MCF 10A (cell line): ENCODE measurements around the gene SLC25A28. TPM values are rescaled to one million over a fixed set of nuclear protein-coding genes. Genes with fewer than 3 reads are reported as not detected.

Experiments used
- Bru-seq: library from RNA; stranded (reverse); fragments of 400-500 nt; gene quantifications from one replicate; lab custom pipeline; 2021; lab: Mats Ljungman, UMichigan
- BruChase-seq, 2 experiments: library from RNA; stranded (reverse); fragments of 400-500 nt; gene quantifications; one replicate each; lab custom pipeline; 2021; lab: Mats Ljungman, UMichigan
- BruUV-seq: library from RNA; stranded (reverse); fragments of 400-500 nt; replicated peaks from 2 replicates; lab custom pipeline; 2021; lab: Mats Ljungman, UMichigan
- CTCF ChIA-PET: fragments of 300-600 bp; sonication (Branson Sonifier 250); formaldehyde crosslinking; extraction: SDS; loops from one replicate; lab custom pipeline; 2021; ENCODE audit warnings: antibody characterized with exemption, inconsistent platforms; lab: Yijun Ruan, JAX
- POLR2A ChIA-PET: fragments of 300-600, 350-650 bp; sonication (Branson Sonifier 250); formaldehyde crosslinking; extraction: SDS; loops from one replicate; lab custom pipeline; 2020; ENCODE audit warnings: antibody characterized with exemption, inconsistent platforms; lab: Yijun Ruan, JAX
- DNase-seq: peaks from one replicate; pipeline ENCODE4 v3.0.0-alpha.2; 2018; ENCODE audit not compliant: unreplicated experiment
- H3K27ac Mint-ChIP-seq: one replicate; pipeline ENCODE4 v1.8.0; 2022; ENCODE audit warnings: mild to moderate bottlenecking, low read depth, mixed read lengths; ENCODE audit not compliant: unreplicated experiment
- H3K27me3 Mint-ChIP-seq: one replicate; pipeline ENCODE4 v1.8.0; 2022; ENCODE audit warnings: mixed read lengths; ENCODE audit not compliant: insufficient read depth, unreplicated experiment
- H3K36me3 Mint-ChIP-seq: one replicate; pipeline ENCODE4 v1.8.0; 2022; ENCODE audit warnings: mild to moderate bottlenecking, moderate library complexity, mixed read lengths; ENCODE audit not compliant: insufficient read depth, unreplicated experiment
- H3K4me1 Mint-ChIP-seq: one replicate; pipeline ENCODE4 v1.8.0; 2022; ENCODE audit warnings: mixed read lengths; ENCODE audit not compliant: insufficient read depth, unreplicated experiment
- H3K4me3 Mint-ChIP-seq: one replicate; pipeline ENCODE4 v1.8.0; 2022; ENCODE audit warnings: mild to moderate bottlenecking, moderate library complexity, mixed read lengths; ENCODE audit not compliant: unreplicated experiment
- H3K9me3 Mint-ChIP-seq: one replicate; pipeline ENCODE4 v1.8.0; 2022; ENCODE audit warnings: mixed read lengths; ENCODE audit not compliant: unreplicated experiment
- intact Hi-C: fragments of 100-400 bp; cut with micrococcal nuclease; formaldehyde crosslinking; loops from 2 replicates; pipeline ENCODE4 v1.14.1; 2022
- long read RNA-seq: library from polyadenylated mRNA; stranded (forward); transcript quantifications from one replicate; pipeline ENCODE4 v2.0.0, GENCODE V29; 2022
- total RNA-seq: library from RNA; stranded (reverse); gene quantifications from 2 replicates; pipeline ENCODE4 v1.2.3, GENCODE V29; 2022
- TF ChIP-seq, protein P1 (sequence below): fragments of 200-600 bp; IDR thresholded peaks from one replicate; pipeline ENCODE4 v1.8.0; 2022; ENCODE audit warnings: antibody characterized with exemption, mild to moderate bottlenecking; ENCODE audit not compliant: unreplicated experiment

The SLC25A28 gene, protein sequence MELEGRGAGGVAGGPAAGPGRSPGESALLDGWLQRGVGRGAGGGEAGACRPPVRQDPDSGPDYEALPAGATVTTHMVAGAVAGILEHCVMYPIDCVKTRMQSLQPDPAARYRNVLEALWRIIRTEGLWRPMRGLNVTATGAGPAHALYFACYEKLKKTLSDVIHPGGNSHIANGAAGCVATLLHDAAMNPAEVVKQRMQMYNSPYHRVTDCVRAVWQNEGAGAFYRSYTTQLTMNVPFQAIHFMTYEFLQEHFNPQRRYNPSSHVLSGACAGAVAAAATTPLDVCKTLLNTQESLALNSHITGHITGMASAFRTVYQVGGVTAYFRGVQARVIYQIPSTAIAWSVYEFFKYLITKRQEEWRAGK
- total RNA-seq (36.9 and 46.3 TPM in 2 replicates), Bru-seq, nascent RNA (percentile 85 among the genes with signal in this experiment), BruChase-seq, experiment 1, labeled RNA remaining after a 6-hour chase (percentile 73 among the genes with signal in this experiment), BruChase-seq, experiment 2, labeled RNA remaining after a 2-hour chase (percentile 89 among the genes with signal in this experiment)
- long read RNA-seq, transcript SLC25A28-201 (4 exons, 1,451 nt): major isoform, 13 of 37 reads
- long read RNA-seq, partial matches to known transcripts: 4 of 37 reads
- long read RNA-seq, other reads (novel, unspliced or antisense): 18 of 37 reads

DNA sequence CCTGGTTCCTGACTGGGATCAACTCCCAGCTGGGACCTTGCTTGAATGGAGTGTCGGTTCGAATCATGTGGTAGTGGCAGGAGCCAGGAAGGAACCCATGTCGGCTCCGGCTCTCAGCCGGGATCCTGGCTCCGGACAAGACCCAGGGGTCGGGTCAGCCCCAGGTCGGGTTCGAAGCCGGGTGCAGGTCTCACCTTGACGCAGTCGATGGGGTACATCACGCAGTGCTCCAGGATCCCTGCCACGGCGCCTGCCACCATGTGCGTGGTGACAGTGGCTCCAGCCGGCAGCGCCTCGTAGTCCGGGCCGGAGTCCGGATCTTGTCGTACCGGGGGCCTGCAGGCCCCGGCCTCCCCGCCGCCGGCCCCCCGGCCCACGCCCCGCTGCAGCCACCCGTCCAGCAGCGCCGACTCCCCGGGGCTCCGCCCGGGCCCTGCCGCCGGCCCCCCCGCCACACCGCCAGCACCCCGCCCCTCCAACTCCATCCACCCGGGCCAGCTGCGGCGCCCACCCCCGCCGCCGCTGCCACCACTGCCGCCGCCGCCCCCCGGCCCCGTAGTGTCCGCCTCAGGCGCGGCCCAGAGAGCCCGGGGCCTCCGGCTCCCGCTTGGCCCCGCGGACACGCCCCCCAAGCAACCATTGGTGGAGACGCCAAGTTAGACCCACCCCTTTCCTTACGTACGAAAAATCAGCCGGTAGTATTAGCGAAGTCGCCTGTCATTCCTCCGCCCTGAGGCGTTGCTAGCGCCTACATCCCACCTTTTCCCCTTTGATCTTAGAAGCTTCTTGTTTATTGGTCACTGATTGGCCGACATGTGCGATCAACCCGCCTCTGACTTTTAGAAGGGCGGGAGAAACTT, at the start of gene SLC25A28:
Gene SLC25A28 (minus strand): TSS at position 589 of the 860 bp plus-strand sequence. CDS start 104 bp downstream, at position 485.
- H3K9me3 Mint-ChIP-seq: no peaks in the 10 kb centered on the region
- peaks cover 38% of the 10 kb centered on the region for H3K4me1 Mint-ChIP-seq
- intact Hi-C loops: loop anchor here (2.0 kb wide), 2 partner anchors 39 to 61 kb away; partner anchors contain the start of gene ENTPD7
- H3K27me3 Mint-ChIP-seq: no peaks in the 10 kb centered on the region
- peak; percentile 100 for DNase-seq
- peak within 1 kb of the TSS; percentile 98 for H3K27ac Mint-ChIP-seq
- ChIA-PET POLR2A (interaction anchor here (0.6 to 15.3 kb wide), 30 partner anchors 9 to 1933 kb away, joined by 3 to 335 read pairs (median 6); partner anchors contain the start of genes AVPI1, COX15, CUTC and ENTPD7), CTCF (interaction anchor here (0.6 to 14.7 kb wide), 7 partner anchors 9 to 230 kb away, joined by 3 to 338 read pairs (median 4); partner anchors contain the start of gene GOT1)
- BruUV-seq: no TSS peak
- TF ChIP-seq, protein P1, sequence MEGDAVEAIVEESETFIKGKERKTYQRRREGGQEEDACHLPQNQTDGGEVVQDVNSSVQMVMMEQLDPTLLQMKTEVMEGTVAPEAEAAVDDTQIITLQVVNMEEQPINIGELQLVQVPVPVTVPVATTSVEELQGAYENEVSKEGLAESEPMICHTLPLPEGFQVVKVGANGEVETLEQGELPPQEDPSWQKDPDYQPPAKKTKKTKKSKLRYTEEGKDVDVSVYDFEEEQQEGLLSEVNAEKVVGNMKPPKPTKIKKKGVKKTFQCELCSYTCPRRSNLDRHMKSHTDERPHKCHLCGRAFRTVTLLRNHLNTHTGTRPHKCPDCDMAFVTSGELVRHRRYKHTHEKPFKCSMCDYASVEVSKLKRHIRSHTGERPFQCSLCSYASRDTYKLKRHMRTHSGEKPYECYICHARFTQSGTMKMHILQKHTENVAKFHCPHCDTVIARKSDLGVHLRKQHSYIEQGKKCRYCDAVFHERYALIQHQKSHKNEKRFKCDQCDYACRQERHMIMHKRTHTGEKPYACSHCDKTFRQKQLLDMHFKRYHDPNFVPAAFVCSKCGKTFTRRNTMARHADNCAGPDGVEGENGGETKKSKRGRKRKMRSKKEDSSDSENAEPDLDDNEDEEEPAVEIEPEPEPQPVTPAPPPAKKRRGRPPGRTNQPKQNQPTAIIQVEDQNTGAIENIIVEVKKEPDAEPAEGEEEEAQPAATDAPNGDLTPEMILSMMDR: no peak
- H3K4me3 Mint-ChIP-seq: peak within 1 kb of the TSS; percentile 78
- peaks cover 13% of the 10 kb centered on the region for H3K36me3 Mint-ChIP-seq

DNA sequence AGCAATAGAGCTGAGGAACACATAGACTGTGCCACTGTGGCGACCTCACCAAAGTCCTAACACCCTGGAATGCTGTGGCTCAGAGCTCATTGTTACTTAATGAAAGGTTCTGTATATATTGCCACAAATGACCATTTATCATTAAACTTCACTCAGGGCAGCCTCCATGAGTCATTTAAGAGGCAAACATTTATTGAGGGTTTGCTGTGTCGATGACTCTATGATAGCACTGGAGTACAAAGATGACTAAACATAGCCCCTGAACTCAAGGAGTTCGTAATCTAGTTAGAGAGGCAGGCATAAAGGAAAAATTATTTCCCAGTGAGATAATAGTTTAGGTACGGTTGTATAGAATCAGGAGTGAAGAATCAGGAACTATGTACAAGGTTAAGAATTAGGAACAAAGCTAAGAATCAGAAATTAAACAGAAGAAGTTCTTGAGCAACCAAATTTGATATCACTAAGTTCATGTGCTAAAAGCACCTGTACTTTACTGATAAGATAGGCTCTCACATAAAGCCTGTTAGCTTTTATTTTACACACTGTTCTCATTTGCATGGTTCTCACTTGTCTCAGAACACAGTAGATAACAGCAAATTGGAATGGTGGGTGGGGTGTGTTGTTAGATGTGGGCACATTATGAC, 47.0 kb upstream of the SLC25A28 start:
- BruUV-seq: no TSS peak
- POLR2A ChIA-PET: interaction anchor here (0.6 to 2.5 kb wide), 10 partner anchors 8 to 65 kb away, joined by 3 to 23 read pairs (median 4); partner anchors contain the start of genes COX15, CUTC, ENTPD7 and SLC25A28
- Mint-ChIP-seq H3K9me3 (no peaks in the 10 kb centered on the region), H3K27ac (peak overlapping the region; percentile 69), H3K4me3 (no peak overlapping the region), H3K4me1 (peaks cover 22% of the 10 kb centered on the region), H3K36me3 (peaks cover 64% of the 10 kb centered on the region), H3K27me3 (no peaks in the 10 kb centered on the region)
- DNase-seq: peak; percentile 38
- CTCF ChIA-PET: interaction anchor here (0.6 to 1.8 kb wide), 4 partner anchors 15 to 44 kb away, joined by 3 to 7 read pairs (median 6); no protein-coding TSS in a partner anchor
- TF ChIP-seq, protein P1: no peak
- intact Hi-C loops: no loop called here

DNA sequence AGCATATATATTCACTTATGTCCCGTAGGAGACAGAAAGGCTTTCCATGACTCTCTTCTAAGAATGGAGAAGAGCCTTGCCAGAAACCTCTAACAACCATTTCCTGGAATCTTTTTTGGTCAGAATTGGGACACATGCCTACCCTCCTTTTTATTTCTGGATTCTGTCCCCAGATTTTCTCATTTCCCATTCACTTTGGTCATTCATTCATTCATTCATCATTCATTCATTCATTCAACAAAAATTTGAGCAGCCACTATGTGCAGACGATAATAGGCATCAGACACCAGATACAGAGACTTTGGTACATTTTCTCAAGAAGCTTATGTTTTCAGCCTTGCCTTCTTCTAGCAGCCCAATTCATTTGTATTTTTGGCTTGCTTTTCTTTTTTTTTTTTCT, 45.1 kb upstream of the SLC25A28 start:
- intact Hi-C loops: no loop called here
- H3K4me1 Mint-ChIP-seq: peaks cover 27% of the 10 kb centered on the region
- H3K27me3 Mint-ChIP-seq: no peaks in the 10 kb centered on the region
- ChIA-PET CTCF (interaction anchor here (0.6 to 1.1 kb wide), 4 partner anchors 34 to 116 kb away, joined by 3 to 4 read pairs (median 3); no protein-coding TSS in a partner anchor), POLR2A (interaction anchor here (0.7 to 2.5 kb wide), 4 partner anchors 17 to 235 kb away, joined by 4 to 7 read pairs (median 4); partner anchors contain the start of gene GOT1)
- peaks cover 67% of the 10 kb centered on the region for H3K36me3 Mint-ChIP-seq
- no peaks in the 10 kb centered on the region for H3K9me3 Mint-ChIP-seq
- no peak overlapping the region for H3K27ac Mint-ChIP-seq
- TF ChIP-seq, protein P1: no peak
- no TSS peak for BruUV-seq
- no peak for DNase-seq
- H3K4me3 Mint-ChIP-seq: no peak overlapping the region
